HepG2 (cell line): ENCODE measurements around the gene MRPL58. TPM values are rescaled to one million over a fixed set of nuclear protein-coding genes. Genes with fewer than 3 reads are reported as not detected.

ENCODE experiments used
- ETS1 ChIP-seq: sonication (generic); formaldehyde crosslinking; IDR thresholded peaks from 2 replicates; pipeline ENCODE4 v1.4.0; 2020; ENCODE audit warnings: missing genetic modification reagents
- MAFK ChIP-seq, 2 experiments: IDR thresholded peaks in 1 of 2; conservative IDR thresholded peaks in 1 of 2; 2 replicates each; pipeline ENCODE4 v1.6.1; 2011; ENCODE audit warnings: improper control_type of control experiment in 2 of 2, low read length in 2 of 2
- MED13 ChIP-seq: sonication (generic); formaldehyde crosslinking; IDR thresholded peaks from 2 replicates; pipeline ENCODE4 v1.5.0; 2020; ENCODE audit warnings: missing genetic modification reagents
- MEIS2 ChIP-seq: sonication (generic); formaldehyde crosslinking; IDR thresholded peaks from 2 replicates; pipeline ENCODE4 v1.9.0; 2021; ENCODE audit warnings: mild to moderate bottlenecking, missing genetic modification reagents
- RARG ChIP-seq: sonication (generic); formaldehyde crosslinking; IDR thresholded peaks from 2 replicates; pipeline ENCODE4 v1.4.0; 2020; ENCODE audit warnings: low read depth, mild to moderate bottlenecking, missing genetic modification reagents
- TARDBP ChIP-seq: sonication (generic); formaldehyde crosslinking; IDR thresholded peaks from 2 replicates; pipeline ENCODE4 v1.8.0; 2022; ENCODE audit warnings: mild to moderate bottlenecking, missing genetic modification reagents
- ZNF138 ChIP-seq: sonication (generic); formaldehyde crosslinking; IDR thresholded peaks from 2 replicates; pipeline ENCODE4 v1.5.0; 2020; ENCODE audit warnings: mild to moderate bottlenecking, low read depth, missing genetic modification reagents
- ZNF317 ChIP-seq: sonication (generic); formaldehyde crosslinking; IDR thresholded peaks from 2 replicates; pipeline ENCODE4 v1.5.0; 2020; ENCODE audit warnings: mild to moderate bottlenecking, missing genetic modification reagents
- ZNF484 ChIP-seq: sonication (generic); formaldehyde crosslinking; IDR thresholded peaks from 2 replicates; pipeline ENCODE4 v1.5.1; 2020; ENCODE audit warnings: mild to moderate bottlenecking, low read depth, missing genetic modification reagents, borderline replicate concordance
- ZNF569 ChIP-seq: sonication (generic); formaldehyde crosslinking; IDR thresholded peaks from 2 replicates; pipeline ENCODE4 v1.5.0; 2020; ENCODE audit warnings: mild to moderate bottlenecking, missing genetic modification reagents, moderate library complexity, borderline replicate concordance
- ZNF644 ChIP-seq: IDR thresholded peaks from 2 replicates; pipeline ENCODE4 v1.6.1; 2016; ENCODE audit warnings: low read depth
- ZNF770 ChIP-seq: sonication (generic); formaldehyde crosslinking; IDR thresholded peaks from 2 replicates; pipeline ENCODE4 v1.5.0; 2020; ENCODE audit warnings: mild to moderate bottlenecking, missing genetic modification reagents
- ZNF878 ChIP-seq: sonication (generic); formaldehyde crosslinking; IDR thresholded peaks from 2 replicates; pipeline ENCODE4 v1.8.1; 2023; ENCODE audit warnings: mild to moderate bottlenecking, missing genetic modification reagents, moderate library complexity
- polyA plus RNA-seq, 8 experiments: library from polyadenylated mRNA; depleted of rRNA in 3 of 8; stranded (reverse) in 7 of 8; unstranded in 1 of 8; fragments of >200 nt; fragmentation: Illumina TruSeq in 4 of 8; extraction: Trizol in 4 of 8; gene quantifications; 2 replicates each; pipeline versions ENCODE4 v1.2.1 to v1.2.3, GENCODE V29; 2011 to 2016; ENCODE audit warnings: low read depth in 4 of 8, missing spikeins in 1 of 8, mixed read lengths in 1 of 8; ENCODE audit not compliant: insufficient read depth in 1 of 8
- total RNA-seq, 5 experiments: library from RNA; depleted of rRNA; stranded (reverse); fragments of >200 nt; fragmentation: Illumina TruSeq; extraction: Trizol; gene quantifications; 2 replicates each; pipeline ENCODE4 v1.2.3, GENCODE V29; 2016; ENCODE audit warnings: low read depth in 1 of 5
- TF ChIP-seq, protein P1 (sequence below): sonication (generic); formaldehyde crosslinking; IDR thresholded peaks from 2 replicates; pipeline ENCODE4 v1.5.1; 2020; ENCODE audit warnings: mild to moderate bottlenecking, missing genetic modification reagents, moderate library complexity
- TF ChIP-seq, protein P2 (sequence below): sonication (generic); formaldehyde crosslinking; IDR thresholded peaks from 2 replicates; pipeline ENCODE4 v1.8.0; 2022; ENCODE audit warnings: missing genetic modification reagents, mild to moderate bottlenecking, moderate library complexity, borderline replicate concordance
- TF ChIP-seq, protein P3 (sequence below): fragments of 450-650 bp; IDR thresholded peaks from 2 replicates; pipeline ENCODE4 v1.6.1; 2017

Gene MRPL58
- total and polyA plus RNA-seq, 2 of the 13 experiments (the other 11 are each of a cell fraction or from before 2014, with no cell fraction given): 44.9 to 68.9 TPM

DNA sequence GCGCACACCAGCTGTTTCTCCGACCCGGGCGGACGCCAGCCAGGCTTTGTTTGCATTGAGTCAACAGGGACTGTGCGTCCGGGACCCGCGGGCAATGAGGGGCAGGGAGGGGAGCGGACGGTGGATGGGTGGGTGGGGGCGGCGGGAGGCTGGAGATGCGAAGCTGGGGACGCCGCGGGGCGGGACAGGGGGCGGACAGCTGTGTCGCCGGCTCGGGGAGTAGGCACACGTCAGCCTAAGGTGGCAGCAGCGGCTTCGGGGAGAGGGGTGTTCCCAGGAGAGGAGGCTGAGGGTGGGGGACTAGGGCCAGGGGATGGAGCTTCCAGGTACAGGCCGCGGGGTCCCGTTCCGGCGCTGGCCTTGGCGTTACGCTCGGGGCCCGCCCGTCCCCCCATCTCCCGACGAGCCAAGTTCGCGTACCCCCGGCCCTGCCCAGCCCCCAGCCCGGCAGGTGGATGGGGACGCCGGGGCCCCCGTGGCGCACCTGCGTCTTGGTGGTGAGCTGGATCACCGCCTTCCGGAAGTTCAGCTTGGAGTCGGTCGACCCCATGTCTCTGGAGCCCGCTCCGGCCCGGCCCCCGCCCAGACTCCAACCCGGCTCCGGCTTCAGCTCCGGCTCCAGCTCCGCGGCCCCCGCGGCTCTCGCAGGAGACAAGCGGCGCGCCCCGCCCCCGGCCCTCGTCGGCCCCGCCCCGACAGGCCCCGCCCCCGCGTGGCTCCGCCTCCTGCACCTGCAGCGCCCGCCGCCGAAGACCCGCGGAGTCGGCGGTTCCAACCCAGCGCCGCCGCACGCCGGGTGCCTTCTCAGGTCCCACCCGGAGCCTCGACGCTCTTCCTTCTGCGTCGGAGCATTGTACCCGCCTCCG is 40.1 kb upstream of the MRPL58 start, which contains the start of gene HID1 (continued):
- TF ChIP-seq, protein P1, sequence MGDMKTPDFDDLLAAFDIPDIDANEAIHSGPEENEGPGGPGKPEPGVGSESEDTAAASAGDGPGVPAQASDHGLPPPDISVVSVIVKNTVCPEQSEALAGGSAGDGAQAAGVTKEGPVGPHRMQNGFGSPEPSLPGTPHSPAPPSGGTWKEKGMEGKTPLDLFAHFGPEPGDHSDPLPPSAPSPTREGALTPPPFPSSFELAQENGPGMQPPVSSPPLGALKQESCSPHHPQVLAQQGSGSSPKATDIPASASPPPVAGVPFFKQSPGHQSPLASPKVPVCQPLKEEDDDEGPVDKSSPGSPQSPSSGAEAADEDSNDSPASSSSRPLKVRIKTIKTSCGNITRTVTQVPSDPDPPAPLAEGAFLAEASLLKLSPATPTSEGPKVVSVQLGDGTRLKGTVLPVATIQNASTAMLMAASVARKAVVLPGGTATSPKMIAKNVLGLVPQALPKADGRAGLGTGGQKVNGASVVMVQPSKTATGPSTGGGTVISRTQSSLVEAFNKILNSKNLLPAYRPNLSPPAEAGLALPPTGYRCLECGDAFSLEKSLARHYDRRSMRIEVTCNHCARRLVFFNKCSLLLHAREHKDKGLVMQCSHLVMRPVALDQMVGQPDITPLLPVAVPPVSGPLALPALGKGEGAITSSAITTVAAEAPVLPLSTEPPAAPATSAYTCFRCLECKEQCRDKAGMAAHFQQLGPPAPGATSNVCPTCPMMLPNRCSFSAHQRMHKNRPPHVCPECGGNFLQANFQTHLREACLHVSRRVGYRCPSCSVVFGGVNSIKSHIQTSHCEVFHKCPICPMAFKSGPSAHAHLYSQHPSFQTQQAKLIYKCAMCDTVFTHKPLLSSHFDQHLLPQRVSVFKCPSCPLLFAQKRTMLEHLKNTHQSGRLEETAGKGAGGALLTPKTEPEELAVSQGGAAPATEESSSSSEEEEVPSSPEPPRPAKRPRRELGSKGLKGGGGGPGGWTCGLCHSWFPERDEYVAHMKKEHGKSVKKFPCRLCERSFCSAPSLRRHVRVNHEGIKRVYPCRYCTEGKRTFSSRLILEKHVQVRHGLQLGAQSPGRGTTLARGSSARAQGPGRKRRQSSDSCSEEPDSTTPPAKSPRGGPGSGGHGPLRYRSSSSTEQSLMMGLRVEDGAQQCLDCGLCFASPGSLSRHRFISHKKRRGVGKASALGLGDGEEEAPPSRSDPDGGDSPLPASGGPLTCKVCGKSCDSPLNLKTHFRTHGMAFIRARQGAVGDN: peak; percentile 26
- TF ChIP-seq MEIS2 (CRISPR knock-in tag) (0 out of 2 replicates have a peak, but pooled peaks have one; percentile 18), ZNF484 (CRISPR knock-in tag) (no peak), MAFK (conservative IDR thresholded peaks at IDR 0.05 in 1 of 2, IDR thresholded peaks at IDR 0.05 in 1 of 2; ENCODE audit: low read length in 2 of 2) (no peak), ZNF569 (no peak), ZNF878 (CRISPR knock-in tag) (no peak), ETS1 (peak; percentile 82), MED13 (CRISPR knock-in tag) (peak; percentile 32; the same call in 1 of the 2 replicates), ZNF770 (CRISPR knock-in tag) (no peak), TARDBP (CRISPR knock-in tag) (peak; percentile 10; the same call in 1 of the 2 replicates), ZNF317 (no peak), ZNF644 (0 out of 2 replicates have a peak, but pooled peaks have one; percentile 25), ZNF138 (CRISPR knock-in tag) (no peak), RARG (CRISPR knock-in tag) (no peak)
- TF ChIP-seq, protein P2, sequence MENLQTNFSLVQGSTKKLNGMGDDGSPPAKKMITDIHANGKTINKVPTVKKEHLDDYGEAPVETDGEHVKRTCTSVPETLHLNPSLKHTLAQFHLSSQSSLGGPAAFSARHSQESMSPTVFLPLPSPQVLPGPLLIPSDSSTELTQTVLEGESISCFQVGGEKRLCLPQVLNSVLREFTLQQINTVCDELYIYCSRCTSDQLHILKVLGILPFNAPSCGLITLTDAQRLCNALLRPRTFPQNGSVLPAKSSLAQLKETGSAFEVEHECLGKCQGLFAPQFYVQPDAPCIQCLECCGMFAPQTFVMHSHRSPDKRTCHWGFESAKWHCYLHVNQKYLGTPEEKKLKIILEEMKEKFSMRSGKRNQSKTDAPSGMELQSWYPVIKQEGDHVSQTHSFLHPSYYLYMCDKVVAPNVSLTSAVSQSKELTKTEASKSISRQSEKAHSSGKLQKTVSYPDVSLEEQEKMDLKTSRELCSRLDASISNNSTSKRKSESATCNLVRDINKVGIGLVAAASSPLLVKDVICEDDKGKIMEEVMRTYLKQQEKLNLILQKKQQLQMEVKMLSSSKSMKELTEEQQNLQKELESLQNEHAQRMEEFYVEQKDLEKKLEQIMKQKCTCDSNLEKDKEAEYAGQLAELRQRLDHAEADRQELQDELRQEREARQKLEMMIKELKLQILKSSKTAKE (CRISPR knock-in tag): peak; percentile 65; the same call in 1 of the 2 replicates
- TF ChIP-seq, protein P3, sequence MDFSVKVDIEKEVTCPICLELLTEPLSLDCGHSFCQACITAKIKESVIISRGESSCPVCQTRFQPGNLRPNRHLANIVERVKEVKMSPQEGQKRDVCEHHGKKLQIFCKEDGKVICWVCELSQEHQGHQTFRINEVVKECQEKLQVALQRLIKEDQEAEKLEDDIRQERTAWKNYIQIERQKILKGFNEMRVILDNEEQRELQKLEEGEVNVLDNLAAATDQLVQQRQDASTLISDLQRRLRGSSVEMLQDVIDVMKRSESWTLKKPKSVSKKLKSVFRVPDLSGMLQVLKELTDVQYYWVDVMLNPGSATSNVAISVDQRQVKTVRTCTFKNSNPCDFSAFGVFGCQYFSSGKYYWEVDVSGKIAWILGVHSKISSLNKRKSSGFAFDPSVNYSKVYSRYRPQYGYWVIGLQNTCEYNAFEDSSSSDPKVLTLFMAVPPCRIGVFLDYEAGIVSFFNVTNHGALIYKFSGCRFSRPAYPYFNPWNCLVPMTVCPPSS: no peak
